ENCODE results near the gene IGLL5.
"Not testable (repeated sequence)": the region's sequence is repeated elsewhere in the genome, so short reads cannot be mapped to it uniquely, and the experiment has no call there.

DNA sequence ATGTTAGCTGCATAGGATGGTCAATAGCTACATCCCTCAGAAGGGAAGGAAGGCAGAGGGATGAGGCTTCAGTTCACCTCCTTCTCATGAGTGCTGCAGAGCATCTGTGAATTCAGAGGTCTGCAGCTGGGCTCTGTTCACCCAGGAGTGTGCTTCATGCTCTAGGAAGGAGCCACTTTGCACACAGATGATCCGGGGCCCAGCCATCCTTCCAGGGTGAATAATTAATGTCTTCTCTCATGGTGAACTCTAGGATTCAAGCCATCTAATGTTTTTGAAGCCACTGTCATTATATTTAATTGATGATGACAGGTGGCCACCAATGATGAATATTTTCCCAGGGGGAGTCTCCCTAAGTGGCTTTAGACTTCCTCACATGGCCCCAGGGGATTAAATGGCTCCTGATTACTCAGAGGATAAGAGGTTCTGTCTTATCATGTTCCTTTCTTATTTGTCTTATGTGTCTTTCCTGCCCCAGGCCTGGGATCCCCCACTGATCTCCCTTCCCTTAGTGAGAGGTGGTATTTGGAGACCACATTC is 10.9 kb downstream of the IGLL5 start:
- not testable (repeated sequence) for TF ChIP-seq POLR2A, POLR2AphosphoS5 (IDR thresholded peaks at IDR 0.05)
- TF ChIP-seq, protein P1, sequence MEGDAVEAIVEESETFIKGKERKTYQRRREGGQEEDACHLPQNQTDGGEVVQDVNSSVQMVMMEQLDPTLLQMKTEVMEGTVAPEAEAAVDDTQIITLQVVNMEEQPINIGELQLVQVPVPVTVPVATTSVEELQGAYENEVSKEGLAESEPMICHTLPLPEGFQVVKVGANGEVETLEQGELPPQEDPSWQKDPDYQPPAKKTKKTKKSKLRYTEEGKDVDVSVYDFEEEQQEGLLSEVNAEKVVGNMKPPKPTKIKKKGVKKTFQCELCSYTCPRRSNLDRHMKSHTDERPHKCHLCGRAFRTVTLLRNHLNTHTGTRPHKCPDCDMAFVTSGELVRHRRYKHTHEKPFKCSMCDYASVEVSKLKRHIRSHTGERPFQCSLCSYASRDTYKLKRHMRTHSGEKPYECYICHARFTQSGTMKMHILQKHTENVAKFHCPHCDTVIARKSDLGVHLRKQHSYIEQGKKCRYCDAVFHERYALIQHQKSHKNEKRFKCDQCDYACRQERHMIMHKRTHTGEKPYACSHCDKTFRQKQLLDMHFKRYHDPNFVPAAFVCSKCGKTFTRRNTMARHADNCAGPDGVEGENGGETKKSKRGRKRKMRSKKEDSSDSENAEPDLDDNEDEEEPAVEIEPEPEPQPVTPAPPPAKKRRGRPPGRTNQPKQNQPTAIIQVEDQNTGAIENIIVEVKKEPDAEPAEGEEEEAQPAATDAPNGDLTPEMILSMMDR (IDR thresholded peaks at IDR 0.05), result not testable (repeated sequence)

Data from stomach (tissue), 4 donors.